Iris pigment epithelial cell (primary cell): Measurements from ENCODE around the gene B3GNT2.

ENCODE experiments used
- DNase-seq: peaks from one replicate; pipeline ENCODE4 v3.0.0-alpha.2; 2011; ENCODE audit warnings: low read depth

B3GNT2 gene

DNA sequence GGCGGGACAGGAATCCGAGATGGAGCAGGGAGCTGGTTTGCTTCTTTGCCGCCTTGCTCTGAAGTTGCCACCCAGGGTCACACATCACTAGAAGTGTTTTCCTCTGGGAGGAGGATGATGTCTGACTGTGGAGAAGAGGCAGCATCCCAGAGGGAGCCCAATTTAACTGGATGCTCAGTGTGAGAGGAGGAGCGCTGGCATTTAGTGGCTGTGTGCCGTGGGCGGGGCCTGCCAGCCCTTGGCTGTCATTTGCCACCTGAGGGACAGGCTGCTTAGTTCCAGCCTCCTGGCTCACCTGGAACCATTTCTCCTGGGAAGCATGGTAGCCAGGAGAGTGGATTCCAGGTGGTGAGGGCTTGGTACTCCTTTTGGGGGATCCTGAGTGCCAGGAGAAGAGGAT, 9.6 kb downstream of the B3GNT2 start:
- no peak for DNase-seq

DNA sequence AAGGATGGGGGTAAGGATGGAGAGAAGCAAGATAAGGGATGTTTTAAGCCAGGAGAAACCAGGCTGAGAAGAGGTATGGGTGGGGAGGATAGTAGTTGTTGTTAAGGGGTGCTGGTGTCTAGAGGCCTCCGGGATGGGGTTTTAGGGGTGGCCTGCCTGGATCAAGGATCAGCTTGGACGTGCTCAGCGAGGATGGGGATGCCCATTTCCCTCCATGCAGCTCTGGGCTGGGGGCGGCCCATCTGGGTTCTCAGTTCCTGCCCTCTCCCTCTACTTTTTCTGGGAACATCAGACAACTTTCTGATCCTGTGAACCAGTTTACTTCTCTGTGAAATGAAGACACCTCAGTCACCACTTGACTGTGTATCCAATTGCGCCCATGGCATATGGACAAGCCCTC, 10.1 kb downstream of the B3GNT2 start:
- DNase-seq: no peak

DNA sequence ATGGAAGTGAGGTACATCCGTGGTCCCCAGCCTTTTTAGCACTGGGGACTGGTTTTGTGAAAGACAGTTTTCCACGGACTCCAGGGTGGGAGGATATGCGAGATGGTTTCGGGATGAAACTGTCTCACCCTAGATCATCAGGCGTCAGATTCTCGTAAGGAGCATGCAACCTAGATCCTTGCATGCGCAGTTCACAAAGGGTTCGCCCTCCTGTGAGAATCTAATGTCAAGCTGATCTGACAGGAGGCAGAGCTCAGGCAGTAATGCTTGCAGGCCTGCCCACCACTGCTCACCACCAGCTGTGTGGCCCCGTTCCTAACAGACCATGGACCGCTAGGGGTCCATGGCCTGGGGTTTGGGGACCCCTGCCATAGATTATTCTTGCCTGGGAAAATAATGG, 11.6 kb downstream of the B3GNT2 start:
- DNase-seq: no peak

DNA sequence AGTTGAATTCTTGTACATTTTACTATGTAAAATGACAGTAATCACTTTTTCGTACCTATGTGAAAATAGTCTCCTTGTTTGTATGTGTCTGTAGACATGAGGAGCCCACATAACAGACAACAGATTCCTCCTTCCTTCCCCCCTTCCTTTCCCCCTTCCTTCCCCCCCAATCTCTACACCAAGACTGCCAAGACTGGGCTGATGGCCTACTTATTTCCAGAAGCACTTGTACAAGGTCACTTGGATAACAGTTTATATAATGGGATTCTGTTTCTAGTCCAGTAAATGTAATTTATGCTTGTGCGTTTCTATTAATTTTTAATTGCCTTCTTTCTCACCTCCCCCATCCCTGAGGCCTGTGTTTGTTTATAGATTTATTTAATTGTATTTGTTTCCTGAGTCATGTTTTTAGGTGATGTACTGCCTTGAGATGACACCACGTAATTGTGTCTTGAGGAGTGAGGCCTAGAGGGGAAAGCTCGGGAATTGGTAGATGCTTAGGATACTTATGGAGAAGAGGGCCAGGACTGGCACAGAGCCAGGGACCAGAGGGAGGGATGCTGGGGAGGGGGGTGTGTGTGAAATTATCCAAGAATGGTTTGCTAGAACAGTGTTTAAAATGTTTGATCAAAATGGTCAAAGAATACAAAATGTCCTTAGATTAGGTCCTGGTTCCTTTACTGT, 12.3 kb downstream of the B3GNT2 start:
- no peak for DNase-seq

DNA sequence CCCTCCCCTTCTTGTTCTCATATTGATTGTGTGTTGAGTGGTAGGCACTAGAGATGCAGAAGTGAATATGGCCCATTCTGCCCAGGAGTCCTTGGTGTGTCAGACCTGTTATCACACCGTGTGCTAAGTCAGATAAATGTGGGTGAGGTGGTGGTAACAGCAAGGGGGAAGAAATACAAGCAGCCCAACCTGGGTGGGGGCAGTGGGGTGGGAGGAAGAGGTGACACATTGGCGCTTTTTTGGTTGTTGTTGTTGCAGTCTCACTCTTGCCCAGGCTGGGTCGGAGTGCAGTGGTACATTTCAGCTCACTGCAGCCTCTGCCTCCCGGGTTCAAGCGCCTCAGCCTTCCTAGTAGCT, 12.8 kb downstream of the B3GNT2 start:
- no peak for DNase-seq

DNA sequence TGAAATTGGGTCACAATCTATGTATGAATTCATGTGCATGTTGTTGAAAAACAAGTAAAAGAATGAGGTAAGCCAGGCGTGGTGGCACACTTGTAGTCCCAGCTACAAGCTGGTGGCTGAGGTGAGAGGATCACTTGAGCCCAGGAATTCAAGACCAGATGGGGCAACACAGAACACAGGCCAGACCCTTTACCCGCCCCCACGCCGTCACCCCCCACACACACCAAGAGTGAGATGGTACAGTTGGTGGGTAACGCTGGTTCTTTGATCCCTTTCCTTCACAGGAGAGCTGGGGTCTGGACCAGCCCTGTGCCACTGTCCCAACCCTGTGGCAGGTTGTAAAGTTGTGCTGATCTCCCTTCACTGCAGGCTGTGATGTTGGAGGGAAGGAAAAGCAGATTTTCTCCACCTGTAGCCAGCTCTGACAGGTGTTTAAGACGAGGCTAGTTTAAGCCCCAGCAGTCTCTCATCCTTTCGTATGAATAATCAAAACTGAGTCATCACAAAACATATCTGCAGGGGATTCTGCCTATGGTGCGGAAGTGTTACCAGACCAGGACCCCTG, 13.6 kb downstream of the B3GNT2 start:
- no peak for DNase-seq

DNA sequence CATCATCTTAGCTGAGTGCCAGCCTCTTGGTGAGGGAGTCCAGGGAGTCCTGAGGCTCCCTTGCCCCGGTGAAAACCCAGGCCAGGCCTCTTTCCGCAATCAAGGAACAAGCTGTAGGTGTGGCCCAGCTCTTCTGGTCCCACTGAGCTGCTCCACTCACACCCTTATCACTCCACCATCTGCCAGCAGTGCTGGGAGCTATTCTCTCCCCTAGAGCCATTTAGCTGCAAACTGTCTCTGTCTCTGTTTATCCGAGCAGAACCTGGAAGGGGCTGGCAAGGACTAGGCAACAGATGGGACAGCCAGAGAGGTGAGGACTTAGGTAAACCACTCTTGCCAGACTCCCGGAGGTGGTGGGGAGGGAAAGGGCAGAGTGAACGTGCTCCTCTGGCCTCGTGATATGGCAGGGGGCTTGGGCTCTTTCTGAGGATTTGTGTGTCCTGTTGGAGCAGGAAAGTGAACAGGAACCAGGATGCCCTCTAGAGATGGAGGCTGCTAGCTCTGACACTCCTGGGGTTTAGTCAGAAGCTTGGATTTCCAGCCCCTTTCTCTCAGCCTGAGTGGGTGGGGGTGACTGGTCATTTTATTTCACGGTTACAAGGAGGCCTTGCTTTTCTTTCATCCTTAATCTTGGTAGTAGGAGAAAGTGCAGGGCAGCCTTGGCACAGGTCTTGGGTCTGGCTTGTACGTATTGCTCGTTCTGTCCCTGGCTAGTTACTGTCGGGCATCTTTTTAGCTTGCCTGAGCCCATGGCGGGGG, 19.6 kb downstream of the B3GNT2 start:
- DNase-seq: no peak

DNA sequence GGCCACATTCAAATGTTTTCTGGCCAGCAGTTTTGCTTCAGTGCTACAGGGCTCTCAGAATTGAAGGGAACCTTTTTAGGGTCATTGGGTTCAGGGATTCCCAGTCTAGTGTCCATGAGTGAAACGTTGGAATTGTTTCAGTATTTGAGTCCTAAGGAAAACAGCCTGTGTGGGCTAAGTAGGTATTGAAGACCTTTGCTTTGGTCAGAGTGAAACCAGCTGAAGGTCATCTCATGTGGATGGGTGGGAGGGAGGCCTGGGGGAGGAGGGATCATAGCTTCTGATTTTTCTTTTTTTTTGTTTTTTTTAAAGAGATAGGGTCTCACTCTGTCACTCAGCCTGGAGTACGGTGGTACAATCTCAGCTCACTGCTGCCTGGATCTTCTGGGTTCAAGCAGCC, 20.2 kb downstream of the B3GNT2 start:
- DNase-seq: no peak

DNA sequence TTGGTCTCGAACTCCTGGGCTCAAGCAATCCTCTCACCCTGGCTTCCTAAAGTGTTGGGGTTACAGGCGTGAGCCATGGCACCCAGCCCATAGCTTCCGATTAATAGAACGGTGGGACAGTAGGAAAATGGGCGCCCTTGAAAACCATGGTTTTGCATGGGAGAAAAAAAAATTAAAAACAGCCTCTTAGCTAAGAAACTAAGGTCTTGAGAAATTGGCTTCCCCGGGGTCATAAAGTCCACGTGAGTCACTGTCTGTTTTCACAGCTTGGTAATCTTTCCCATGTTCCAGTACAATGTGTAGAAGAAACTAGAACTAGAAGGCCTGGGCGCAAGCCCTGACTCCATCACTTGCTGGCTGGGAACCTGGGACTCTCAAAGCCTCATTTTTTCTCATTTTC, 20.7 kb downstream of the B3GNT2 start:
- peak; percentile 98 for DNase-seq

DNA sequence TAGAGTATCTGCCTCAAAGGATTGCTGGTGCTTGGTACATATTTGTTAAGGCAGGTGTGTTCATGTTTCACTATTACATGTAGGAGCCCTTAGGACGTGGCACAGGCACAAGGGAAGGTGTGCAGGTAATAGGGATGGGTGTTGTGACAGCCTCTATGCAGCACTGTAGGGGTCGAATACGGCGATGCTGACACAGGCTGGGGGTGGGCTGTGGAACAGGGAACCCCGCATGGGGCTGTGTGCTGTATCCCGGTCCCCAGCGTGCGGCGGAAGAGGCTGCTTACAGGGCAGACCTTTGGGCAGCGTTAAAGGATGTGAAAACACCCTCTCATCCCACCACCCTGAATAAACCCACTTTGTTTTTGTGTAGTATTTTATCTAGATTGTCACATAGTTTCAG, 21.5 kb downstream of the B3GNT2 start:
- no peak for DNase-seq

DNA sequence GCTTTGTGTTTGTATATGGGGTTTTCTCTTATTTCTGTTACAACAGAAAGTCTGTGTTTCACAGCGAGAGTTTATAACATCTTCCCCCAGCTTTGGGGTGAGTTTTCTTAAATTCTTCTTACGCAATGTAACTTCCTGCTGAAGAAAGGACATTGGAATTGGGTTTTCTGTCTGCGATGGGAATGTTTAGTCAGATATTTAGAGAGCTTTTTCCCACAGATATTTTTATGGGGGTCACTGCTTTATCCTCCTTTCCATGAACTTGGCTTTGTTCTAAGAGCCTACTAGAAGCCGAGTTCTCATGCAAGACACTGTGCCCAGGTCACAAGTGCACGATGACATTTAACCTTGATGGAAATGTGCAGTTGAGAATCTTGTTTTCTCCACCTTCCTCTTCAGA, 22.1 kb downstream of the B3GNT2 start:
- peak; percentile 89 for DNase-seq

DNA sequence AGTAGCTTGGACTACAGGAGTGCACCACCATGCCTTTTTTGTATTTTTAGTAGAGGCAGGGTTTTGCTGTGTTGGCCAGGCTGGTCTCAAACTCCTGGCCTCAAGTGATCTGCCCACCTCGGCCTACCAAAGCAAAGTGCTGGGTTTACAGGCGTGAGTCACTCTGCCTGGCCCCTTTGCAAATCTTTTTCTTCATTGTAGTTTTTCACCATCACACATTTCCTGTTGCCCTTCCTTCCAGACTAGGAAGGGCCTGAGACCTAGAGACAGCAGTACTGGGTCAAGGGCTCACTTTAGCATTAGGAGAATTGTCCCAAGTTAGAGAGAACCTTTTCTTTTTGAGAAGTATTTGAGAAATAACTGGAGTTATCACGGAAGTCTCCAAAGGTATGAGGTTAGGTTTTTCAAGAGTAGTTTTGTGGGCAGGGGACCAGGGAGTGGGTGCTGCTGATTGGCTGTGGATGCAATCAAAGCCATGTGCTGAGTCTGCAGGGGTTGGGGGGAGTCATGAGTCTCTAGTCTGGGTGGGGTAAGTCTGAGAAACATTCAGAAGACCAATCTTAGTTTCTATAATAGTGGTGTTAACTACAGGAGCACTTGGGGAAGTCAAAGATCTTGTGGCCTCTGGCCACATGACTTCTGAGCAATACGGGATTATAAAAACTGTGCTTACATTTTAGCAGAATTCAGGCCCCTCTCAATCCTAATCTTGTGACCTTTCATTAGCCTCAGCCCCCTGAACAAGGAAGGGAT, 23.7 kb downstream of the B3GNT2 start:
- no peak for DNase-seq

DNA sequence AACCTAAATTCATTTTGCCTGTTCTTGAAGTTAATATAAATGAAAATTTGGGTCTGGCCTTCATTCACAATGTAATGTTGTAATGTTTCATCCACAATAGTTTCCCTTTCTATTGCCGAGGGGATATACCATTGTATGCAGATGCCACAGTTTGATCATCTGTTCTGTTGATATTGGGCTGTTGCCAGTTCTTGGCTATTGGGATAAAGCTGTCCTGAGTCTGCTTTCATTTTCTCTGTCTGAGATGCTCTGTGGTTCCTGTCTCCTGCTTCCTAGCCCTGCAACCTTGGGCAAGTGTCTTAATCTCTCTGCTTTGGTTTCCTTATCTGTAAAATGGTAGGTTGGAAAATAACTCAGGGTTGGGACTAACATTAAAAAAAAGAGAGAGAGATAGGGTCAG, 25.2 kb downstream of the B3GNT2 start:
- DNase-seq: peak; percentile 89

DNA sequence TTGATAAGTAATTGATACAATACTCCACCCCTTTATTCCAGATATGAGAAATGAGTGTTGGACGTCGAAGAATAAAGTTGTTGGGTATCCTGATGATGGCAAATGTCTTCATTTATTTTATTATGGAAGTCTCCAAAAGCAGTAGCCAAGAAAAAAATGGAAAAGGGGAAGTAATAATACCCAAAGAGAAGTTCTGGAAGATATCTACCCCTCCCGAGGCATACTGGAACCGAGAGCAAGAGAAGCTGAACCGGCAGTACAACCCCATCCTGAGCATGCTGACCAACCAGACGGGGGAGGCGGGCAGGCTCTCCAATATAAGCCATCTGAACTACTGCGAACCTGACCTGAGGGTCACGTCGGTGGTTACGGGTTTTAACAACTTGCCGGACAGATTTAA, 26.3 kb downstream of the B3GNT2 start:
- no peak for DNase-seq

DNA sequence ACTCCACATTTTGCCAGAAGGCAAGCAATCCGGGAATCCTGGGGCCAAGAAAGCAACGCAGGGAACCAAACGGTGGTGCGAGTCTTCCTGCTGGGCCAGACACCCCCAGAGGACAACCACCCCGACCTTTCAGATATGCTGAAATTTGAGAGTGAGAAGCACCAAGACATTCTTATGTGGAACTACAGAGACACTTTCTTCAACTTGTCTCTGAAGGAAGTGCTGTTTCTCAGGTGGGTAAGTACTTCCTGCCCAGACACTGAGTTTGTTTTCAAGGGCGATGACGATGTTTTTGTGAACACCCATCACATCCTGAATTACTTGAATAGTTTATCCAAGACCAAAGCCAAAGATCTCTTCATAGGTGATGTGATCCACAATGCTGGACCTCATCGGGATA, 26.8 kb downstream of the B3GNT2 start:
- no peak for DNase-seq

DNA sequence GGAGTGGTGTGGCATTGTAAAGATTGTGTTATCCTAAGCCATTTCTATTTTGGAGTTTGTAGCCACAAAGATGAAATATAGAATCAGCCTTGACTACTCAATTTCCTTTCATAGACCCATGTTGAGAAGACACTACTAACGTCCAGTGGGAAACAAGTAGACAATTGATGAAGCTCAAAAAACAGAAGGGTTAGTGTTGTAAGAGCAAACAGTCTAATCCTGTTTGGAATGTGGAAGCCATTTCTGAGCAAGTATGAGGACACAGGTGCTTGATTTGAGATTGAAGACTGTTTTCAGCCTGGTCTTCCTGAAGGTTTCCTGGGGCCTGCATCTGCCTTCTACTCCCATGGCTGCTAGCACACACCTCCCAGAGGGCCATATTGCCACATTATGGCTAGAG, 29.1 kb downstream of the B3GNT2 start:
- DNase-seq: no peak

DNA sequence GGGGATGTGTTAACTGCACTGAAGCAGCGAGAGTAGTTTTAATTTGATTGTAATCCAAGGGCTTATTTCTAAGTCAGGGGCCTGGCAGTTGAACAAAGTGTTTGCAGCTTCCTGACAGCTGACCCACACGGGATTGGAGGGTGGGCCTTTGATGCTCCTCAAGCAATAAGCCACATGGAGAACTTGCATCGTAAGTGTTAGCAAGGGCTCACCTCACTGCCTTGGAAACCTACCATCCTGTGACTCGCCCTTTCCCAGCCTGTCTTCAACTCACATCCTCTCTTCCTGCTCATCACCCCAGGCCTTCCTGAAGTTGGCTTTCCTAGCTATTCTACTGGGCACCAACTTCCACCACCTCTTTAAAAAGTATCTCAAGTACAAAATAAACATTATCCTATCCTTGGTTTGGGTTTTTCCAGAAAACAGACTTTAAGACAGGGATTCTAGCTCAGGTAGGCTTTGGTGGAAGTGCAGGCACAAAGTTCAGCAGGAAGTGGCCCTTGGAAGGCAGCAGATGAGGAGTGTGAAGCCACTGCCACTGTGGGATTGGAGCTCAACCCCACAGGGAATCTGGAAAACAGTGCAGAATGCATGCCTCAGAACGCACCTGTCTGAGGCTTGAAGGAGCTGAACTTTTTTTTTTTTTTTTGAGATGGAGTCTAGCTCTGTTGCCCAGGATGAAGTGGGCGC, 31.6 kb downstream of the B3GNT2 start:
- no peak for DNase-seq

DNA sequence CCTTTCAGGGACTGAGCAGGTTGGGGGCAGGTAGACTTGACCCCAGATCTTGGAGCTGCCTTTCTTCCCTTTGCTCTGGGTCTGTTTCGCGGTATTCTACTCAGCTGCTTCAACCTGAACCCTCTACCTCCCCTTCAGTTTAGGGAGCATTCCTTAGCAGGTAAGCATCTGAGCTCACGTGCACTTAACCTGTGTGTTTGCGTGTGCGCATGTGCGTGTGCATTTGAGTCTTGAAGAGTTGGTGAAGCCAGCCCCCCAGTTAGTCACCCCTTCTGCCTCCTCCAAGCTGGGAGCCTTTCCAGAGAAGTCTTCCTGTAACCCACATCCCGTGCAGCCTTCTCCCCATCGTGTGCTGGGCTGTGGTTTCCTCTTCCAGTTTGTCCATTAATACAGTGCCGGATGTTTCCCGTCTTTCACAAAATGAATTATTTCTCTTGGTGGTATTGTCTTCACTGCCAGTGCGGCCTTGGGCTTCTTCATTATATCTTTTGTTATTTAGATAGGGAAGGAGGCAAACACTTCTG, 33.2 kb downstream of the B3GNT2 start:
- DNase-seq: peak; percentile 63

DNA sequence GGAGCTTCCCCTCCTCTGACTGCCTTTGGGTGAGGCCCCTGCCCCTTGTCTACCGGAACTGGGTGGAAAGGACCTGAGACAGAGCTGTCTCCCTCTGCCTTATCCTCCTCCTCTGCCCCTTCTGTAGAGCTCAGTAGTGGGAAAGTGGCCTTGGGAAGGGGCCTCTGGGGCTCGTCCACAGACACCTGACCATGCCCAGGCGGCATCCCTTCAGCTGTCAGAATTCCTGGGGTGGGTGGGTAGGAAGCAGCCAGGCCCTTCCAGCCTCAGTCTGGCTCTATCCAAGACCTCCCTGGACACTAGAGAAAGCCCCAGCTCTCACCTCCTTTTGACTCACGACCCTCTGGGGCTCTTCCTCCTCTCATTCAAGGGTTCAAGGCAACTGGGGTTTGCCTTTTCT, 35.6 kb downstream of the B3GNT2 start:
- DNase-seq: no peak

DNA sequence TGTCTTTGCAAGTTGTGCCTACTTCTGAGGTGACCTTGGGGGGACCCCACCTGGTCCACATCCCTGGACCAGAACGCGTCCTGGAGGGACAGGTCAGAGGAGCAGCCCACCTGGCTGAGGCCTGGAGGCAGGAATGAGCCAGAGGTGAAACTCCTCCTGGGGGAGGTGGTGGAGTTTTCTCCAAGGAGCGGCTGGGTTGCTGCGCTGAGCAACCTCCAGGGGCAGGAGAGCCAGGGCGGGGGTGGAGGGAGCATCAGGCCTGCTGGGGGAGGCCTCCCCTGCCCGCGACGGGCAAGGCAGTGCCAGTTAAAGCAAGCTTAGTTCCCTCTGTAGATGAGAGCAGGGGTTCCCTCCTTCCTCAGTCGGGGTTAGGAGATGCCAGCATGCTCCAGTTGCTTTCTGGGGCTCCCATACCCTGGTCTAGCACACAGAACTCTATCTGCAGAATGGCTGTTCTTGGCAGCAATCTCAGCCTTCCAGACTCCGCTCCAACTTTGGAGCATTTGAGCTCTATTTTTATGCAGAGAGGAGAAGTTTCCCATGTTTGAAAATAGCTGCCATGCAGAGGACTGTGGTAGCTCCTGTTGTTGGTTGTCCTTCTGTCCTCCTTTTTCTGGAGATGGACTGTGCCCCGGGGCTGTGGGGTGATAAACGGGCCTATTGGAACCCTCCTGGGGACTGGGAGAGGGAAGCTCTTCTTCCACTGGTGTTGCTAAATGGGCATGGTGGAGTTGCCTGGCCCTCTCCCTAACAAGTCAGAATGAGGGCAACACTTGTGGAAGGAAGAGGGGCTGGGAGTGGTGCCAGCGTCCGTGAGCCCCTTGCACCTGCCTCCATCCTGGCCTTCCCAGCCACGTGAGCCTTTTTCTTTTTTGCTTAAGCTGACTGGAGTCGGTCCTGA, 39.1 kb downstream of the B3GNT2 start:
- DNase-seq: no peak

DNA sequence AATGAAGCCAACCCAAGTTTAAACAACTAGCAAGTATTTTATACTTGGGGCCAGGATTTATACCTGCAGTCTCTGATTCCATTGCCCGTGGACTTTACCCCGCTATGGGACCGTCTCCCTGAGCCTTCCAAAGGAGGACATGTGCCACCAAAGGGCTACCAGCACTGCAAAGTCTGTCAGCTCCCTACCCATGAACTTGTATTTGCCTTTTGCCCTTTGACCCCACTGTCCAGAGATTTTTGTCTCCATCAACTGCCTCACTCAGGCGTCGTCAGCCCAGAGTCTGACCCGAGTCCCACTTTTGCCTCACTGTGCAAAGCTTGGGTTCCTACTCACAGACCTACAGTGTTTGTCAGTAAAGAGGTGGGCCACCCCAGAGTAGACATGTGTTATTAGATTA, 40.6 kb downstream of the B3GNT2 start:
- no peak for DNase-seq
